HL-60 (cell line): ENCODE measurements around the gene TPBG.

Source experiments
- DNase-seq, 2 experiments: peaks; one replicate each; pipeline ENCODE4 v3.0.0-alpha.2; 2010 to 2020; ENCODE audit warnings: low read depth in 1 of 2, low spot score in 1 of 2
- H3K27ac ChIP-seq: fragments of 250-450 bp; sonication (Bioruptor Pico); replicated peaks from 2 replicates; pipeline ENCODE4 v1.5.1; 2020; ENCODE audit warnings: mild to moderate bottlenecking, moderate library complexity
- H3K27me3 ChIP-seq: fragments of 250-450 bp; sonication (Bioruptor Pico); 2 replicates; pipeline ENCODE4 v1.5.1; 2021; ENCODE audit warnings: mild to moderate bottlenecking, moderate library complexity; ENCODE audit not compliant: insufficient read depth, poor library complexity, severe bottlenecking
- H3K4me3 ChIP-seq: replicated peaks from 2 replicates; pipeline ENCODE4 v1.5.1; 2011; ENCODE audit warnings: mild to moderate bottlenecking, control low read depth, low read length; ENCODE audit not compliant: insufficient read depth
- GABPA ChIP-seq: IDR thresholded peaks from 2 replicates; pipeline ENCODE4 v1.6.1; 2012; ENCODE audit warnings: low read depth
- POLR2AphosphoS5 ChIP-seq: IDR thresholded peaks from 2 replicates; pipeline ENCODE4 v1.6.1; 2012; ENCODE audit warnings: low read depth
- SPI1 ChIP-seq: IDR thresholded peaks from 2 replicates; pipeline ENCODE4 v1.6.1; 2012; ENCODE audit warnings: low read depth, mild to moderate bottlenecking, borderline replicate concordance
- TF ChIP-seq, protein P1 (sequence below): IDR thresholded peaks from one replicate; pipeline ENCODE4 v1.5.1; 2011; ENCODE audit warnings: low read length, control low read depth, inconsistent platforms; ENCODE audit not compliant: insufficient read depth
- TF ChIP-seq, protein P2 (sequence below): IDR thresholded peaks from 2 replicates; pipeline ENCODE4 v1.6.1; 2012; ENCODE audit warnings: low read depth; ENCODE audit not compliant: insufficient replicate concordance

Gene TPBG

DNA sequence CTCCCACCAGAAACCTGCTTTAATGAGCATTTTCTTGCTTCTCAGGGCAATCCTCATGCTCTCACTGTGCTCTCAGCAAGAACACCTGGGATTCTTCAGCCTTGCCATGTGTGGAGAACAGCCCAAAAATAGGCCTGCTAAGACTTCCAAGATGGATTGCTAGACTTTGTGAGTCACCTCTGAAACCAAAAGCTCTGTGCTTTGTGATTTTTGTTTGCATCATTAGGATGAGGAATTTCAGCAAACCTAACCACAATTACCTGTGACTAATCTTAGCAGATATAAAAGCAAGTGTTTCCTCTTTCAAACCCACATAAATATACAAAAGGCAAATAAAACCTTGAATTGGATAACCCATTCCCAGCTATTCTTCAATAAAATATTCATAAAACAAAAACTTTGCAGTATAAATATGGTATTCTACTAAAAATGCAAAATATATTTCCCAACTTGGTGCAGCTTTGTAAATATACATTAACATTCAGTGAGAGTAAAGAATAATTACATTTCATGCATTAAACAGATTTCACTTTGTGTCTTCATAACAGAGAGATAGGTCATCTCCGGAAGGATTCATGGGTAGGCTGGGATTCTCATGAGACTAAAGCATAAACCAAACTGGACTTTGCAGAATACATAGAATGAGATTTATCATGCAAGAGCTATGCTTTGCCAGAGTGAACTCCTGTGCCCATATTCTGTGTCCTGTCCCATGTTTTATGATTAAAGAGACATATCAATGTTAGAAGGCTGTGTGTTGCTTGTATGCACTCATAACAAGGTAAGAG, 33.5 kb downstream of the TPBG start:
- Histone ChIP-seq H3K27ac (no peak overlapping the region), H3K4me3 (no peak overlapping the region), H3K27me3 (no peaks in the 10 kb centered on the region)
- no peak for TF ChIP-seq SPI1
- TF ChIP-seq POLR2AphosphoS5 = no peak
- TF ChIP-seq, protein P1, sequence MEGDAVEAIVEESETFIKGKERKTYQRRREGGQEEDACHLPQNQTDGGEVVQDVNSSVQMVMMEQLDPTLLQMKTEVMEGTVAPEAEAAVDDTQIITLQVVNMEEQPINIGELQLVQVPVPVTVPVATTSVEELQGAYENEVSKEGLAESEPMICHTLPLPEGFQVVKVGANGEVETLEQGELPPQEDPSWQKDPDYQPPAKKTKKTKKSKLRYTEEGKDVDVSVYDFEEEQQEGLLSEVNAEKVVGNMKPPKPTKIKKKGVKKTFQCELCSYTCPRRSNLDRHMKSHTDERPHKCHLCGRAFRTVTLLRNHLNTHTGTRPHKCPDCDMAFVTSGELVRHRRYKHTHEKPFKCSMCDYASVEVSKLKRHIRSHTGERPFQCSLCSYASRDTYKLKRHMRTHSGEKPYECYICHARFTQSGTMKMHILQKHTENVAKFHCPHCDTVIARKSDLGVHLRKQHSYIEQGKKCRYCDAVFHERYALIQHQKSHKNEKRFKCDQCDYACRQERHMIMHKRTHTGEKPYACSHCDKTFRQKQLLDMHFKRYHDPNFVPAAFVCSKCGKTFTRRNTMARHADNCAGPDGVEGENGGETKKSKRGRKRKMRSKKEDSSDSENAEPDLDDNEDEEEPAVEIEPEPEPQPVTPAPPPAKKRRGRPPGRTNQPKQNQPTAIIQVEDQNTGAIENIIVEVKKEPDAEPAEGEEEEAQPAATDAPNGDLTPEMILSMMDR = no peak
- TF ChIP-seq, protein P2, sequence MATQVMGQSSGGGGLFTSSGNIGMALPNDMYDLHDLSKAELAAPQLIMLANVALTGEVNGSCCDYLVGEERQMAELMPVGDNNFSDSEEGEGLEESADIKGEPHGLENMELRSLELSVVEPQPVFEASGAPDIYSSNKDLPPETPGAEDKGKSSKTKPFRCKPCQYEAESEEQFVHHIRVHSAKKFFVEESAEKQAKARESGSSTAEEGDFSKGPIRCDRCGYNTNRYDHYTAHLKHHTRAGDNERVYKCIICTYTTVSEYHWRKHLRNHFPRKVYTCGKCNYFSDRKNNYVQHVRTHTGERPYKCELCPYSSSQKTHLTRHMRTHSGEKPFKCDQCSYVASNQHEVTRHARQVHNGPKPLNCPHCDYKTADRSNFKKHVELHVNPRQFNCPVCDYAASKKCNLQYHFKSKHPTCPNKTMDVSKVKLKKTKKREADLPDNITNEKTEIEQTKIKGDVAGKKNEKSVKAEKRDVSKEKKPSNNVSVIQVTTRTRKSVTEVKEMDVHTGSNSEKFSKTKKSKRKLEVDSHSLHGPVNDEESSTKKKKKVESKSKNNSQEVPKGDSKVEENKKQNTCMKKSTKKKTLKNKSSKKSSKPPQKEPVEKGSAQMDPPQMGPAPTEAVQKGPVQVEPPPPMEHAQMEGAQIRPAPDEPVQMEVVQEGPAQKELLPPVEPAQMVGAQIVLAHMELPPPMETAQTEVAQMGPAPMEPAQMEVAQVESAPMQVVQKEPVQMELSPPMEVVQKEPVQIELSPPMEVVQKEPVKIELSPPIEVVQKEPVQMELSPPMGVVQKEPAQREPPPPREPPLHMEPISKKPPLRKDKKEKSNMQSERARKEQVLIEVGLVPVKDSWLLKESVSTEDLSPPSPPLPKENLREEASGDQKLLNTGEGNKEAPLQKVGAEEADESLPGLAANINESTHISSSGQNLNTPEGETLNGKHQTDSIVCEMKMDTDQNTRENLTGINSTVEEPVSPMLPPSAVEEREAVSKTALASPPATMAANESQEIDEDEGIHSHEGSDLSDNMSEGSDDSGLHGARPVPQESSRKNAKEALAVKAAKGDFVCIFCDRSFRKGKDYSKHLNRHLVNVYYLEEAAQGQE = no peak
- TF ChIP-seq GABPA = no peak
- DNase-seq = no peak

DNA sequence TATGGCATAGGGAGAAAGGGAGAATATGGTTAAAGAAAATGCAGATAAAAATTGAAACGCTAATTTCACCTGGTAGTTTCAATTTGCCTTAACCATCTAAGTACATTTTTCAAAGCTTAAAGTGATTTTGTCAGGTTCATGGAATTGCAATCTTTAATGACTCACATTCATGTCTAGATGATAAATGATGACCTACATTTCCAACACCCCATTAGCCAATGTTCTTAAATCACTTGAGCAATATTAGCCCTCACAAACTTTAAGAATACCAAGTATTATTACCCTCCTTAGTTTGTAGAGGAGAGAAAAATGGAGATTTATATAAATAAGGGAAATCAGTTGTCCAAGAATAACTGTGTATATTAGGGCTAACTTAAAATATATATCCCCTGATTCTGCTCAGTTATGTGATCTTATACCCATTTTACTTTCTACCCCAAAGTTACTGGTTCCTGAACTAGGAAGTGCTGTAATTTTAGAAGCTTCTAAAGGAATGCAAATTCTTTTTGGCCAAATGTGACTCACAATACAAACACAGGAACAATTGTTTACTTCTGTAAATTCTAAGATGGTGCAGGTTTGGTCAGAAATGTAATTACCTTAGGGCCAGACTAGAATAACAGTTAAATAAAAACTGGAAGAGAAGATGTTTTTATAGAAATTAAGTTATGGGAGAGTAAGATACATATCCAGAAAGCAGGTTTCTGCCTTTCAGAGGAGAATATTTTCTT, 34.5 kb downstream of the TPBG start:
- TF ChIP-seq, protein P2 = no peak
- TF ChIP-seq, protein P1 = no peak
- TF ChIP-seq POLR2AphosphoS5 (no peak), GABPA (no peak), SPI1 (no peak)
- no peak overlapping the region for H3K27ac ChIP-seq
- no peaks in the 10 kb centered on the region for H3K27me3 ChIP-seq
- no peak for DNase-seq
- no peak overlapping the region for H3K4me3 ChIP-seq

DNA sequence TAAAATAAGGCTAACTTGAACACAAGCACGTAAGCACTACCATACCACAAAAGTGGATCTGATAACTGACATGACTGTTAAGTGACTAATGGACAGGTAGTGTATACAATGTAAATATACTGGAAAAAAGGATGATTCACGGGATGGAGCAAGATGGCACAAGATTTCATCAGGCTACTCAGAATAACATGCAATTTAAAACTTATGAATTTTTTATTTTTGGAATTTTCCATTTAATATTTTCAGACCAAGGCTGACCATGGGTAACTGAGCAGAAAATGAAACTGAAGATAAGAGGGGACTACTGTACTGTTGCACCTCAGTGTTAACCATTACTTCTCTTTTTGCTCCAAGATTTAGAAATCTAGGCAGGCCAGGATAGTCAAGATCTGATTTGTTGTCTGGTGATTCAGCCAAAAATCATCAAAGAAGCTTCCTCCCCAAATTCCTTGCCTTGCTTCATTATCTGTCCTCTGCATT, 45.4 kb downstream of the TPBG start:
- no peak overlapping the region for H3K27ac ChIP-seq
- TF ChIP-seq, protein P1 = no peak
- TF ChIP-seq GABPA (no peak), SPI1 (no peak), POLR2AphosphoS5 (no peak)
- TF ChIP-seq, protein P2 = no peak
- DNase-seq = no peak
- H3K4me3 ChIP-seq = no peak overlapping the region
- no peaks in the 10 kb centered on the region for H3K27me3 ChIP-seq
